Lower leg skin (tissue), 3 donors: ENCODE data around the gene PFKFB4.

Experiments
- POLR2A ChIP-seq, 2 donors: fragments of 450-650 bp; IDR thresholded peaks; one replicate each; pipeline ENCODE4 v1.6.1; 2016 to 2017; ENCODE audit warnings: antibody characterized with exemption in 2 of 2, mild to moderate bottlenecking in 1 of 2, moderate library complexity in 1 of 2
- TF ChIP-seq, protein P1 (sequence below), 3 donors: fragments of 450-650 bp; IDR thresholded peaks; one replicate each; pipeline ENCODE4 v1.5.1; 2016; ENCODE audit warnings: antibody characterized with exemption in 3 of 3, mild to moderate bottlenecking in 3 of 3, moderate library complexity in 2 of 3

DNA sequence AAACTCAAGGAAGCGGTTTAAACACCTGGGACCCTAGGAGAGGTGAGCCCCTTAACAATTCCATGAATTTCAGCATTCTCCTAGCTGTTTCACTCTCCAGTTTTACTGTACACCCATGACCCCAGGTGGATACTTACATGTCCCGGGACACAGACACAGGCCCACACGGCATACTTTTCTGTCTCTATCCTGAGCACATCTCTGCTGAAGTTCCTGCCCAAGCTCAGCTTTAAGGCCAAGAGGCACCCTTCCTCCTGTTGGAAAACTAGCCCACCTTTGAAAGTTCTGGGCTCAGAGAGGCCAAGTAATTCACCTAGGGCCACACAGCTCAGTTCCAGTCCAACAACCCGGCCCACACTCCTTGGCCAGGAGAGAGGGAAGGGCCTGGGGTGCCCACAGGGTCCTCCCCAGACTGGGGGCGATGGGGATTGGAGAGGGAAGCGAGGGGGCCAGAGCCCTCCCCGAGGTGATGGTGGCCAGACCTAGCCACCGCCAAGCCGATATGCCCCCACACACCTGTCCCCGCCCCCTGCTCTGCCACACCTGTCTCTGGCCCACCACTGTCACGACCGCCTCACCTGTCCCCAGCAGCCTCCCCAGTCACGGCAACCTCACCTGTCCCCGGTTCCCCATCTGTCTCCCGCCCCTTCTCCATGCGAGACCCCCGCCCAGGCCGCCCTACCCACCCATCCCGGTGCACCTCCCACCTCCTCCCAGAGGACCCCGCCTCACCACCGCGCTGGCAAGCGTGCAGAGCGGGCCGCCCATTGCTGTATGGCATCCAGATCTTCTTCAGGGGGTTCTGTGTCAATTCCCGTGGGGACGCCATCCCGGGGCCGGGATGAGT is 431 bp downstream of the PFKFB4 start:
- TF ChIP-seq, protein P1, sequence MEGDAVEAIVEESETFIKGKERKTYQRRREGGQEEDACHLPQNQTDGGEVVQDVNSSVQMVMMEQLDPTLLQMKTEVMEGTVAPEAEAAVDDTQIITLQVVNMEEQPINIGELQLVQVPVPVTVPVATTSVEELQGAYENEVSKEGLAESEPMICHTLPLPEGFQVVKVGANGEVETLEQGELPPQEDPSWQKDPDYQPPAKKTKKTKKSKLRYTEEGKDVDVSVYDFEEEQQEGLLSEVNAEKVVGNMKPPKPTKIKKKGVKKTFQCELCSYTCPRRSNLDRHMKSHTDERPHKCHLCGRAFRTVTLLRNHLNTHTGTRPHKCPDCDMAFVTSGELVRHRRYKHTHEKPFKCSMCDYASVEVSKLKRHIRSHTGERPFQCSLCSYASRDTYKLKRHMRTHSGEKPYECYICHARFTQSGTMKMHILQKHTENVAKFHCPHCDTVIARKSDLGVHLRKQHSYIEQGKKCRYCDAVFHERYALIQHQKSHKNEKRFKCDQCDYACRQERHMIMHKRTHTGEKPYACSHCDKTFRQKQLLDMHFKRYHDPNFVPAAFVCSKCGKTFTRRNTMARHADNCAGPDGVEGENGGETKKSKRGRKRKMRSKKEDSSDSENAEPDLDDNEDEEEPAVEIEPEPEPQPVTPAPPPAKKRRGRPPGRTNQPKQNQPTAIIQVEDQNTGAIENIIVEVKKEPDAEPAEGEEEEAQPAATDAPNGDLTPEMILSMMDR (IDR thresholded peaks at IDR 0.05) = no peak
- TF ChIP-seq POLR2A (IDR thresholded peaks at IDR 0.05) = no peak
